HepG2 (cell line): ENCODE data around the gene UBE3B. TPM values are rescaled to one million over a fixed set of nuclear protein-coding genes. Genes with fewer than 3 reads are reported as not detected.

Source experiments
- ATF1 ChIP-seq: IDR thresholded peaks from 2 replicates; pipeline ENCODE4 v1.6.1; 2016; ENCODE audit warnings: mild to moderate bottlenecking, control low read depth
- CEBPB ChIP-seq: IDR thresholded peaks from 2 replicates; pipeline ENCODE4 v1.6.1; 2011; ENCODE audit warnings: low read depth, low read length, improper control_type of control experiment, borderline replicate concordance
- ESRRA ChIP-seq: sonication (generic); formaldehyde crosslinking; IDR thresholded peaks from 2 replicates; pipeline ENCODE4 v1.5.1; 2020; ENCODE audit warnings: mild to moderate bottlenecking, low read depth, missing genetic modification reagents
- FOXO1 ChIP-seq: sonication (generic); formaldehyde crosslinking; IDR thresholded peaks from 2 replicates; pipeline ENCODE4 v1.4.0; 2020; ENCODE audit warnings: missing genetic modification reagents
- HNRNPLL ChIP-seq: fragments of 200-400 bp; formaldehyde crosslinking; IDR thresholded peaks from 2 replicates; pipeline ENCODE4 v1.6.1; 2017; ENCODE audit warnings: mild to moderate bottlenecking, low read depth, low read length; ENCODE audit not compliant: poor library complexity, severe bottlenecking
- MBD4 ChIP-seq: IDR thresholded peaks from 2 replicates; pipeline ENCODE4 v1.6.1; 2012; ENCODE audit warnings: low read length, inconsistent platforms, borderline replicate concordance
- NFE2 ChIP-seq: sonication (generic); formaldehyde crosslinking; IDR thresholded peaks from 2 replicates; pipeline ENCODE4 v1.4.0; 2020; ENCODE audit warnings: missing genetic modification reagents
- NONO ChIP-seq, 2 experiments: fragments of 450-650 bp in 1 of 2; sonication (generic) in 1 of 2; formaldehyde crosslinking in 1 of 2; IDR thresholded peaks in 1 of 2; conservative IDR thresholded peaks in 1 of 2; 2 replicates each; pipeline versions ENCODE4 v1.6.1 to v1.8.0; 2017 to 2022; ENCODE audit warnings: mild to moderate bottlenecking in 1 of 2, missing genetic modification reagents in 1 of 2, moderate library complexity in 1 of 2
- PCBP2 ChIP-seq: fragments of 200-400 bp; formaldehyde crosslinking; optimal IDR thresholded peaks from 2 replicates; pipeline ENCODE3; 2018; ENCODE audit warnings: low read length, low read depth; ENCODE audit not compliant: poor library complexity, severe bottlenecking
- SIX4 ChIP-seq: sonication (generic); formaldehyde crosslinking; IDR thresholded peaks from 2 replicates; pipeline ENCODE4 v1.4.0; 2020; ENCODE audit warnings: missing genetic modification reagents
- THAP11 ChIP-seq: IDR thresholded peaks from 2 replicates; pipeline ENCODE4 v1.6.1; 2016; ENCODE audit warnings: missing biosample characterization, missing genetic modification reagents
- ZNF841 ChIP-seq: sonication (generic); formaldehyde crosslinking; IDR thresholded peaks from 2 replicates; pipeline ENCODE4 v1.8.1; 2023; ENCODE audit warnings: missing genetic modification reagents, borderline replicate concordance
- polyA plus RNA-seq, 8 experiments: library from polyadenylated mRNA; depleted of rRNA in 3 of 8; stranded (reverse) in 7 of 8; unstranded in 1 of 8; fragments of >200 nt; fragmentation: Illumina TruSeq in 4 of 8; extraction: Trizol in 4 of 8; gene quantifications; 2 replicates each; pipeline versions ENCODE4 v1.2.1 to v1.2.3, GENCODE V29; 2011 to 2016; ENCODE audit warnings: low read depth in 4 of 8, missing spikeins in 1 of 8, mixed read lengths in 1 of 8; ENCODE audit not compliant: insufficient read depth in 1 of 8
- total RNA-seq, 5 experiments: library from RNA; depleted of rRNA; stranded (reverse); fragments of >200 nt; fragmentation: Illumina TruSeq; extraction: Trizol; gene quantifications; 2 replicates each; pipeline ENCODE4 v1.2.3, GENCODE V29; 2016; ENCODE audit warnings: low read depth in 1 of 5
- TF ChIP-seq, protein P1 (sequence below): sonication (generic); formaldehyde crosslinking; IDR thresholded peaks from 2 replicates; pipeline ENCODE4 v1.5.0; 2020; ENCODE audit warnings: missing genetic modification reagents
- TF ChIP-seq, protein P2 (sequence below): sonication (generic); formaldehyde crosslinking; IDR thresholded peaks from 2 replicates; pipeline ENCODE4 v1.5.0; 2020; ENCODE audit warnings: mild to moderate bottlenecking, missing genetic modification reagents, borderline replicate concordance

UBE3B gene
- total and polyA plus RNA-seq, 2 of the 13 experiments (the other 11 are each of a cell fraction or from before 2014, with no cell fraction given), result 22.7 to 25.3 TPM

DNA sequence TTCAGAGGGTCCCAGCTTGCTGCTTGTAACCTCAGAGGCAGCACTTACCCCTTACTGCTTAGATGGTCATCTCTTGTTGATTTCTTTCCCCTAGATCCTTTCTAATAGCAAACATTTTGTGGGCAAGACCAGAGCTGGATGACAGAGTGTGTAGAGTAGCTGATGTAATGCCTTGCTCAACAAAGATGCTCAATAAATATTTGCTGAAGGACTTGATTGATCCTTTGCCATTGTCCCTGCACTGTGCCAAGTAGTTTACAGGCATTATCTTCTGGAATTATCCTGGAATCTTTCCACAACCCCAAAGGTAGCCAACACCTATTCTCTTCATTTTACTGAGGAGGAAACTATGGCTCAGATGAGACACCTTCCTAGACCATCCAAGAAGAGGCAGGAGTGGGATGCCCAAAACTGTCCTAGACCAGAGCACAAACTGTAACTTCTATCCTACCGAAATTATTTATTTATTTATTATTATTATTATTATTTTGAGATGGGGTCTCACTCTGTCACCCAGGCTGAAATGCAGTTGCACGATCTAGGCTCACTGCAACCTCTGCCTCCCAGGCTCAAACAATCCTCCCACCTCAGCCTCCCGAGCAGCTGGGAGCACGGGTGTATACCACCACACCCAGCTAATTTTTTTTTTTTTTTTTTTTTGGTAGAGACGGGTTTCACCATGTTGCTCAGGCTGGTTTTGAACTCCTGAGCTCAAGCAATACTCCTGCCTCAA, 94.5 kb downstream of the UBE3B start (continued):
- TF ChIP-seq, protein P1, sequence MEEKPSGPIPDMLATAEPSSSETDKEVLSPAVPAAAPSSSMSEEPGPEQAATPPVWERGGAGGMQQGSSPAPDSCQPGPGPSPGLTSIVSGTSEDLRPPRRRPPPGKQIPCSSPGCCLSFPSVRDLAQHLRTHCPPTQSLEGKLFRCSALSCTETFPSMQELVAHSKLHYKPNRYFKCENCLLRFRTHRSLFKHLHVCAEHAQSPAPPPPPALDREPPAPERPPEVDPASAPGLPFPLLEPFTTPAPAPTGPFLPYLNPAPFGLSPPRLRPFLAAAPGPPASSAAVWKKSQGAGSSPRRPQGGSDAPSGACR (CRISPR knock-in tag), result no peak
- TF ChIP-seq HNRNPLL (no peak), CEBPB (peak; percentile 59; the same call in 1 of the 2 replicates), NFE2 (no peak), ATF1 (CRISPR knock-in tag) (no peak), PCBP2 (no peak), MBD4 (no peak), ESRRA (CRISPR knock-in tag) (no peak), SIX4 (CRISPR knock-in tag) (no peak), ZNF841 (CRISPR knock-in tag) (no peak), FOXO1 (CRISPR knock-in tag) (no peak), NONO (IDR thresholded peaks at IDR 0.05) (no peak), NONO (CRISPR knock-in tag; conservative IDR thresholded peaks at IDR 0.05) (no peak), THAP11 (peak; percentile 22; the same call in 1 of the 2 replicates)
- TF ChIP-seq, protein P2, sequence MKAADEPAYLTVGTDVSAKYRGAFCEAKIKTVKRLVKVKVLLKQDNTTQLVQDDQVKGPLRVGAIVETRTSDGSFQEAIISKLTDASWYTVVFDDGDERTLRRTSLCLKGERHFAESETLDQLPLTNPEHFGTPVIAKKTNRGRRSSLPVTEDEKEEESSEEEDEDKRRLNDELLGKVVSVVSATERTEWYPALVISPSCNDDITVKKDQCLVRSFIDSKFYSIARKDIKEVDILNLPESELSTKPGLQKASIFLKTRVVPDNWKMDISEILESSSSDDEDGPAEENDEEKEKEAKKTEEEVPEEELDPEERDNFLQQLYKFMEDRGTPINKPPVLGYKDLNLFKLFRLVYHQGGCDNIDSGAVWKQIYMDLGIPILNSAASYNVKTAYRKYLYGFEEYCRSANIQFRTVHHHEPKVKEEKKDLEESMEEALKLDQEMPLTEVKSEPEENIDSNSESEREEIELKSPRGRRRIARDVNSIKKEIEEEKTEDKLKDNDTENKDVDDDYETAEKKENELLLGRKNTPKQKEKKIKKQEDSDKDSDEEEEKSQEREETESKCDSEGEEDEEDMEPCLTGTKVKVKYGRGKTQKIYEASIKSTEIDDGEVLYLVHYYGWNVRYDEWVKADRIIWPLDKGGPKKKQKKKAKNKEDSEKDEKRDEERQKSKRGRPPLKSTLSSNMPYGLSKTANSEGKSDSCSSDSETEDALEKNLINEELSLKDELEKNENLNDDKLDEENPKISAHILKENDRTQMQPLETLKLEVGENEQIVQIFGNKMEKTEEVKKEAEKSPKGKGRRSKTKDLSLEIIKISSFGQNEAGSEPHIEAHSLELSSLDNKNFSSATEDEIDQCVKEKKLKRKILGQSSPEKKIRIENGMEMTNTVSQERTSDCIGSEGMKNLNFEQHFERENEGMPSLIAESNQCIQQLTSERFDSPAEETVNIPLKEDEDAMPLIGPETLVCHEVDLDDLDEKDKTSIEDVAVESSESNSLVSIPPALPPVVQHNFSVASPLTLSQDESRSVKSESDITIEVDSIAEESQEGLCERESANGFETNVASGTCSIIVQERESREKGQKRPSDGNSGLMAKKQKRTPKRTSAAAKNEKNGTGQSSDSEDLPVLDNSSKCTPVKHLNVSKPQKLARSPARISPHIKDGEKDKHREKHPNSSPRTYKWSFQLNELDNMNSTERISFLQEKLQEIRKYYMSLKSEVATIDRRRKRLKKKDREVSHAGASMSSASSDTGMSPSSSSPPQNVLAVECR (CRISPR knock-in tag), result no peak
